Dendritic cell treated with granulocyte-macrophage colony-stimulating factor and Interleukin-4, amounts not matched to agents 40 ng/mL and 50 ng/mL, for 4 days (primary cell): ENCODE measurements around the gene FLNB.

ENCODE experiments used
- H3K27ac Mint-ChIP-seq: one replicate; pipeline ENCODE4 v1.8.0; 2022; ENCODE audit warnings: mild to moderate bottlenecking, mixed read lengths
- H3K27me3 Mint-ChIP-seq: one replicate; pipeline ENCODE4 v1.8.0; 2022; ENCODE audit warnings: mild to moderate bottlenecking, mixed read lengths
- H3K36me3 Mint-ChIP-seq: one replicate; pipeline ENCODE4 v1.8.0; 2022; ENCODE audit warnings: low read depth, mixed read lengths
- H3K4me1 Mint-ChIP-seq: one replicate; pipeline ENCODE4 v1.8.0; 2022; ENCODE audit warnings: low read depth, mixed read lengths
- H3K4me3 Mint-ChIP-seq: one replicate; pipeline ENCODE4 v1.8.0; 2022; ENCODE audit warnings: mild to moderate bottlenecking, moderate library complexity, mixed read lengths
- H3K9me3 Mint-ChIP-seq: one replicate; pipeline ENCODE4 v1.8.0; 2022; ENCODE audit warnings: mixed read lengths
- intact Hi-C: fragments of 100-400 bp; cut with micrococcal nuclease; formaldehyde crosslinking; loops from one replicate; pipeline ENCODE4 v1.15.0; 2022

FLNB gene

GRCh38 chr3:58184982-58185360, 176.7 kb downstream of the FLNB start:
- H3K27me3 Mint-ChIP-seq = no peaks in the 10 kb centered on the region
- no peak overlapping the region for H3K27ac Mint-ChIP-seq
- no peak overlapping the region for H3K4me3 Mint-ChIP-seq
- intact Hi-C loops = loop anchor here (5.0 kb wide), 1 partner anchor 52 kb away; the partner anchor contains the start of gene ABHD6
- no peaks in the 10 kb centered on the region for H3K36me3 Mint-ChIP-seq
- no peaks in the 10 kb centered on the region for H3K9me3 Mint-ChIP-seq
- peaks cover 35% of the 10 kb centered on the region for H3K4me1 Mint-ChIP-seq

GRCh38 chr3:58188173-58188564, 179.9 kb downstream of the FLNB start:
- no peaks in the 10 kb centered on the region for H3K27me3 Mint-ChIP-seq
- H3K4me1 Mint-ChIP-seq = peaks cover 50% of the 10 kb centered on the region
- H3K4me3 Mint-ChIP-seq = no peak overlapping the region
- H3K27ac Mint-ChIP-seq = peak overlapping the region; percentile 67
- H3K36me3 Mint-ChIP-seq = peaks cover 19% of the 10 kb centered on the region
- intact Hi-C loops = loop anchor here (5.0 kb wide), 1 partner anchor 49 kb away; the partner anchor contains the start of gene ABHD6
- H3K9me3 Mint-ChIP-seq = no peaks in the 10 kb centered on the region

GRCh38 chr3:58188921-58189451, 180.8 kb downstream of the FLNB start:
- intact Hi-C loops = loop anchor here (5.0 kb wide), 1 partner anchor 48 kb away; the partner anchor contains the start of gene ABHD6
- H3K4me3 Mint-ChIP-seq = no peak overlapping the region
- no peaks in the 10 kb centered on the region for H3K9me3 Mint-ChIP-seq
- H3K27ac Mint-ChIP-seq = peak overlapping the region; percentile 67
- peaks cover 26% of the 10 kb centered on the region for H3K36me3 Mint-ChIP-seq
- H3K27me3 Mint-ChIP-seq = no peaks in the 10 kb centered on the region
- peaks cover 45% of the 10 kb centered on the region for H3K4me1 Mint-ChIP-seq

GRCh38 chr3:58189691-58190090, 181.5 kb downstream of the FLNB start:
- peaks cover 45% of the 10 kb centered on the region for H3K4me1 Mint-ChIP-seq
- H3K36me3 Mint-ChIP-seq = peaks cover 26% of the 10 kb centered on the region
- no peaks in the 10 kb centered on the region for H3K9me3 Mint-ChIP-seq
- intact Hi-C loops = loop anchor here (5.0 kb wide), 1 partner anchor 48 kb away; the partner anchor contains the start of gene ABHD6
- H3K27ac Mint-ChIP-seq = peak overlapping the region; percentile 25
- no peaks in the 10 kb centered on the region for H3K27me3 Mint-ChIP-seq
- no peak overlapping the region for H3K4me3 Mint-ChIP-seq

GRCh38 chr3:58190291-58190690, 182.1 kb downstream of the FLNB start:
- intact Hi-C loops = no loop called here
- H3K27ac Mint-ChIP-seq = peak overlapping the region; percentile 25
- H3K36me3 Mint-ChIP-seq = peaks cover 26% of the 10 kb centered on the region
- H3K4me1 Mint-ChIP-seq = peaks cover 45% of the 10 kb centered on the region
- H3K4me3 Mint-ChIP-seq = no peak overlapping the region
- no peaks in the 10 kb centered on the region for H3K27me3 Mint-ChIP-seq
- no peaks in the 10 kb centered on the region for H3K9me3 Mint-ChIP-seq

GRCh38 chr3:58190882-58191281, 182.7 kb downstream of the FLNB start:
- Mint-ChIP-seq H3K27me3 (no peaks in the 10 kb centered on the region), H3K4me1 (peaks cover 47% of the 10 kb centered on the region), H3K36me3 (peaks cover 26% of the 10 kb centered on the region), H3K4me3 (no peak overlapping the region), H3K27ac (no peak overlapping the region), H3K9me3 (no peaks in the 10 kb centered on the region)
- intact Hi-C loops = no loop called here

GRCh38 chr3:58191361-58191991, 183.3 kb downstream of the FLNB start:
- intact Hi-C loops = no loop called here
- Mint-ChIP-seq H3K36me3 (peaks cover 26% of the 10 kb centered on the region), H3K27me3 (no peaks in the 10 kb centered on the region), H3K4me1 (peaks cover 52% of the 10 kb centered on the region), H3K4me3 (no peak overlapping the region), H3K27ac (no peak overlapping the region), H3K9me3 (no peaks in the 10 kb centered on the region)

- H3K27me3 Mint-ChIP-seq = no peaks in the 10 kb centered on the region
- peaks cover 26% of the 10 kb centered on the region for H3K36me3 Mint-ChIP-seq
Measured at GRCh38 chr3:58192069-58192468, 183.8 kb downstream of the FLNB start.

GRCh38 chr3:58193682-58194407, 185.6 kb downstream of the FLNB start:
- Mint-ChIP-seq H3K4me3 (no peak overlapping the region), H3K27ac (no peak overlapping the region), H3K9me3 (no peaks in the 10 kb centered on the region), H3K27me3 (no peaks in the 10 kb centered on the region), H3K36me3 (peaks cover 42% of the 10 kb centered on the region), H3K4me1 (peaks cover 68% of the 10 kb centered on the region)
- intact Hi-C loops = no loop called here

More at GRCh38 chr3:58192069-58192468, 183.8 kb downstream of the FLNB start:
- Mint-ChIP-seq H3K27ac (peak overlapping the region; percentile 41), H3K4me1 (peaks cover 58% of the 10 kb centered on the region), H3K9me3 (no peaks in the 10 kb centered on the region), H3K4me3 (no peak overlapping the region)
- intact Hi-C loops = no loop called here

GRCh38 chr3:58197588-58197987, 189.4 kb downstream of the FLNB start:
- H3K27ac Mint-ChIP-seq = peak overlapping the region; percentile 68
- H3K9me3 Mint-ChIP-seq = peaks cover 6% of the 10 kb centered on the region
- H3K27me3 Mint-ChIP-seq = peaks cover 5% of the 10 kb centered on the region
- intact Hi-C loops = no loop called here
- H3K36me3 Mint-ChIP-seq = peaks cover 38% of the 10 kb centered on the region
- peaks cover 61% of the 10 kb centered on the region for H3K4me1 Mint-ChIP-seq
- H3K4me3 Mint-ChIP-seq = no peak overlapping the region

GRCh38 chr3:58198362-58198761, 190.1 kb downstream of the FLNB start:
- H3K27ac Mint-ChIP-seq = peak overlapping the region; percentile 68
- intact Hi-C loops = no loop called here
- H3K4me1 Mint-ChIP-seq = peaks cover 65% of the 10 kb centered on the region
- H3K9me3 Mint-ChIP-seq = peaks cover 6% of the 10 kb centered on the region
- peaks cover 5% of the 10 kb centered on the region for H3K27me3 Mint-ChIP-seq
- H3K4me3 Mint-ChIP-seq = no peak overlapping the region
- peaks cover 38% of the 10 kb centered on the region for H3K36me3 Mint-ChIP-seq

GRCh38 chr3:58198804-58199203, 190.6 kb downstream of the FLNB start:
- peaks cover 5% of the 10 kb centered on the region for H3K27me3 Mint-ChIP-seq
- intact Hi-C loops = no loop called here
- H3K4me1 Mint-ChIP-seq = peaks cover 69% of the 10 kb centered on the region
- peak overlapping the region; percentile 68 for H3K27ac Mint-ChIP-seq
- peaks cover 36% of the 10 kb centered on the region for H3K36me3 Mint-ChIP-seq
- no peak overlapping the region for H3K4me3 Mint-ChIP-seq
- peaks cover 6% of the 10 kb centered on the region for H3K9me3 Mint-ChIP-seq

GRCh38 chr3:58200121-58200709, 192.0 kb downstream of the FLNB start:
- peaks cover 84% of the 10 kb centered on the region for H3K4me1 Mint-ChIP-seq
- H3K9me3 Mint-ChIP-seq = peaks cover 6% of the 10 kb centered on the region
- no peak overlapping the region for H3K27ac Mint-ChIP-seq

More at GRCh38 chr3:58200121-58200709, 192.0 kb downstream of the FLNB start:
- Mint-ChIP-seq H3K4me3 (no peak overlapping the region), H3K27me3 (peaks cover 5% of the 10 kb centered on the region), H3K36me3 (peaks cover 39% of the 10 kb centered on the region)
- intact Hi-C loops = loop anchor here (2.0 kb wide), 1 partner anchor 17 kb away; no protein-coding TSS in a partner anchor
